Thyroid gland (tissue), 4 donors: Measurements from ENCODE around the gene LAMA2. TPM values are rescaled to one million over a fixed set of nuclear protein-coding genes. Genes with fewer than 3 reads are reported as not detected.

ENCODE experiments used
- DNase-seq, 2 donors: peaks; one replicate each; pipeline ENCODE4 v3.0.0-alpha.2; 2019
- H3K27ac ChIP-seq, 3 donors: fragments of 200-600 bp; sonication (generic); 1 replicate in 2 of 3; 2 replicates in 1 of 3; pipeline ENCODE4 v1.5.1; 2016 to 2019; ENCODE audit warnings: mild to moderate bottlenecking in 1 of 3, moderate library complexity in 1 of 3
- H3K27me3 ChIP-seq: fragments of 200-600 bp; sonication (generic); one replicate; pipeline ENCODE4 v1.5.1; 2019
- H3K36me3 ChIP-seq, 2 donors: fragments of 200-600 bp; sonication (generic); one replicate each; pipeline ENCODE4 v1.5.1; 2016 to 2019
- H3K4me1 ChIP-seq, 2 donors: fragments of 200-600 bp; sonication (generic); one replicate each; pipeline ENCODE4 v1.5.1; 2017 to 2019
- H3K4me3 ChIP-seq, 3 donors: fragments of 200-600 bp; sonication (generic); replicated peaks in 1 of 3; 1 replicate in 2 of 3; 2 replicates in 1 of 3; pipeline ENCODE4 v1.5.1; 2016; ENCODE audit warnings: mild to moderate bottlenecking in 1 of 3
- H3K9me3 ChIP-seq: fragments of 200-600 bp; sonication (generic); one replicate; pipeline ENCODE4 v1.5.1; 2017
- POLR2A ChIP-seq, 2 donors: fragments of 450-650 bp; IDR thresholded peaks; one replicate each; pipeline ENCODE4 v1.6.1; 2017; ENCODE audit warnings: antibody characterized with exemption in 2 of 2, mild to moderate bottlenecking in 2 of 2, moderate library complexity in 1 of 2
- WGBS, 2 donors: methylation state at CpG; one replicate each; pipeline ENCODE4 v1.1.5; 2017; 5-methylcytosine and 5-hydroxymethylcytosine counted together
- intact Hi-C: fragments of 100-400 bp; cut with DNase I; formaldehyde crosslinking; loops from one replicate; pipeline ENCODE4 v1.15.1; 2023
- total RNA-seq, 4 donors: library from RNA; depleted of rRNA; stranded (reverse); fragments of >200 nt; gene quantifications; one replicate each; pipeline ENCODE4 v1.2.3, GENCODE V29; 2016
- TF ChIP-seq, protein P1 (sequence below), 6 experiments: fragments of 200-600 bp in 3 of 6; fragments of 450-650 bp in 3 of 6; sonication (generic) in 3 of 6; IDR thresholded peaks; one replicate each; pipeline ENCODE4 v1.5.1; 2016 to 2019; ENCODE audit warnings: antibody characterized with exemption in 6 of 6, mild to moderate bottlenecking in 2 of 6, inconsistent platforms in 1 of 6, moderate library complexity in 1 of 6

The LAMA2 gene
- total RNA-seq, 4 donors from 2014 or later: 41.4 to 117 (median 78.9) TPM

- H3K27me3 ChIP-seq: no peaks in the 10 kb centered on the region
- H3K4me1 ChIP-seq: no peaks in the 10 kb centered on the region
- DNase-seq: no peak
- no peaks in the 10 kb centered on the region for H3K9me3 ChIP-seq
- no peak overlapping the region for H3K27ac ChIP-seq
- intact Hi-C loops: no loop called here
- TF ChIP-seq, protein P1, sequence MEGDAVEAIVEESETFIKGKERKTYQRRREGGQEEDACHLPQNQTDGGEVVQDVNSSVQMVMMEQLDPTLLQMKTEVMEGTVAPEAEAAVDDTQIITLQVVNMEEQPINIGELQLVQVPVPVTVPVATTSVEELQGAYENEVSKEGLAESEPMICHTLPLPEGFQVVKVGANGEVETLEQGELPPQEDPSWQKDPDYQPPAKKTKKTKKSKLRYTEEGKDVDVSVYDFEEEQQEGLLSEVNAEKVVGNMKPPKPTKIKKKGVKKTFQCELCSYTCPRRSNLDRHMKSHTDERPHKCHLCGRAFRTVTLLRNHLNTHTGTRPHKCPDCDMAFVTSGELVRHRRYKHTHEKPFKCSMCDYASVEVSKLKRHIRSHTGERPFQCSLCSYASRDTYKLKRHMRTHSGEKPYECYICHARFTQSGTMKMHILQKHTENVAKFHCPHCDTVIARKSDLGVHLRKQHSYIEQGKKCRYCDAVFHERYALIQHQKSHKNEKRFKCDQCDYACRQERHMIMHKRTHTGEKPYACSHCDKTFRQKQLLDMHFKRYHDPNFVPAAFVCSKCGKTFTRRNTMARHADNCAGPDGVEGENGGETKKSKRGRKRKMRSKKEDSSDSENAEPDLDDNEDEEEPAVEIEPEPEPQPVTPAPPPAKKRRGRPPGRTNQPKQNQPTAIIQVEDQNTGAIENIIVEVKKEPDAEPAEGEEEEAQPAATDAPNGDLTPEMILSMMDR (IDR thresholded peaks at IDR 0.05): no peak
- TF ChIP-seq POLR2A (IDR thresholded peaks at IDR 0.05): no peak
- no peaks in the 10 kb centered on the region for H3K36me3 ChIP-seq
- H3K4me3 ChIP-seq: no peak overlapping the region
- 94 to 95% methylated on average over 7 of the region's 7 CpGs for WGBS, 2 donors
These were observed 500.0 kb downstream of the LAMA2 start for GRCh38 chr6:129382916-129383315.

- 93 to 95% methylated on average over 1 of the region's 1 CpG for WGBS, 2 donors
- H3K36me3 ChIP-seq: no peaks in the 10 kb centered on the region
- intact Hi-C loops: no loop called here
These were observed 502.2 kb downstream of the LAMA2 start for GRCh38 chr6:129385117-129385516.

GRCh38 chr6:129390900-129391299, 508.0 kb downstream of the LAMA2 start:
- no peak for TF ChIP-seq POLR2A (IDR thresholded peaks at IDR 0.05)
- TF ChIP-seq, protein P1 (IDR thresholded peaks at IDR 0.05): no peak
- Histone ChIP-seq H3K4me3 (no peak overlapping the region), H3K9me3 (no peaks in the 10 kb centered on the region), H3K27ac (no peak overlapping the region), H3K27me3 (no peaks in the 10 kb centered on the region), H3K36me3 (no peaks in the 10 kb centered on the region), H3K4me1 (no peaks in the 10 kb centered on the region)
- WGBS, 2 donors: 77 to 80% methylated on average over 2 of the region's 2 CpGs
- DNase-seq: no peak
- intact Hi-C loops: no loop called here

More at GRCh38 chr6:129385117-129385516, 502.2 kb downstream of the LAMA2 start:
- TF ChIP-seq, protein P1 (IDR thresholded peaks at IDR 0.05): no peak
- TF ChIP-seq POLR2A (IDR thresholded peaks at IDR 0.05): no peak
- no peaks in the 10 kb centered on the region for H3K9me3 ChIP-seq
- no peak for DNase-seq
- H3K27ac ChIP-seq: no peak overlapping the region
- no peaks in the 10 kb centered on the region for H3K4me1 ChIP-seq
- no peaks in the 10 kb centered on the region for H3K27me3 ChIP-seq
- no peak overlapping the region for H3K4me3 ChIP-seq

- TF ChIP-seq POLR2A (IDR thresholded peaks at IDR 0.05): no peak
- TF ChIP-seq, protein P1 (IDR thresholded peaks at IDR 0.05): no peak
- 89 to 91% methylated on average over 2 of the region's 2 CpGs for WGBS, 2 donors
- Histone ChIP-seq H3K27me3 (no peaks in the 10 kb centered on the region), H3K27ac (no peak overlapping the region), H3K36me3 (no peaks in the 10 kb centered on the region), H3K4me1 (no peaks in the 10 kb centered on the region), H3K9me3 (no peaks in the 10 kb centered on the region), H3K4me3 (no peak overlapping the region)
- DNase-seq: no peak
- intact Hi-C loops: no loop called here
These were observed 510.7 kb downstream of the LAMA2 start for GRCh38 chr6:129393654-129394053.

- no peaks in the 10 kb centered on the region for H3K27me3 ChIP-seq
- WGBS, 2 donors: 92 to 96% methylated on average over 4 of the region's 4 CpGs
- H3K27ac ChIP-seq: no peak overlapping the region
- DNase-seq: no peak
- H3K4me3 ChIP-seq: no peak overlapping the region
- intact Hi-C loops: no loop called here
- no peaks in the 10 kb centered on the region for H3K4me1 ChIP-seq
- no peaks in the 10 kb centered on the region for H3K36me3 ChIP-seq
- no peak for TF ChIP-seq POLR2A (IDR thresholded peaks at IDR 0.05)
- TF ChIP-seq, protein P1 (IDR thresholded peaks at IDR 0.05): no peak
- H3K9me3 ChIP-seq: no peaks in the 10 kb centered on the region
These were observed 515.8 kb downstream of the LAMA2 start for GRCh38 chr6:129398764-129399163.
